Astrocyte of the spinal cord (primary cell): Measurements from ENCODE around the gene DMRT1.

Experiments
- DNase-seq: peaks from one replicate; pipeline ENCODE4 v3.0.0; 2011; ENCODE audit warnings: low read depth, low spot score
- H3K4me3 ChIP-seq: 2 replicates; pipeline ENCODE4 v1.5.1; 2011; ENCODE audit warnings: low read depth, mild to moderate bottlenecking, low read length, moderate library complexity
- CTCF ChIP-seq: IDR thresholded peaks from 2 replicates; pipeline ENCODE4 v1.5.1; 2012; ENCODE audit warnings: low read depth, mild to moderate bottlenecking, low read length, inconsistent platforms
- in situ Hi-C: cut with HindIII; loops from 2 replicates; pipeline ENCODE4 v1.10.0; 2017; ENCODE audit warnings: low sequenced_read_pairs

Gene DMRT1

GRCh38 chr9:948497-948896, 107.0 kb downstream of the DMRT1 start:
- in situ Hi-C loops: no loop called here
- no peak for DNase-seq
- no peak overlapping the region for H3K4me3 ChIP-seq
- no peak for TF ChIP-seq CTCF

- DNase-seq: no peak
- in situ Hi-C loops: no loop called here
- no peak for TF ChIP-seq CTCF
- H3K4me3 ChIP-seq: no peak overlapping the region
Observed at GRCh38 chr9:950139-950538, 108.6 kb downstream of the DMRT1 start.

- no peak overlapping the region for H3K4me3 ChIP-seq
- DNase-seq: no peak
- in situ Hi-C loops: no loop called here
- no peak for TF ChIP-seq CTCF
Observed at GRCh38 chr9:952546-952945, 111.0 kb downstream of the DMRT1 start.

GRCh38 chr9:959105-959504, 117.6 kb downstream of the DMRT1 start:
- no peak for TF ChIP-seq CTCF
- in situ Hi-C loops: no loop called here
- DNase-seq: no peak
- no peak overlapping the region for H3K4me3 ChIP-seq

- in situ Hi-C loops: no loop called here
- DNase-seq: no peak
- H3K4me3 ChIP-seq: no peak overlapping the region
- TF ChIP-seq CTCF: no peak
Observed at GRCh38 chr9:959914-960313, 118.4 kb downstream of the DMRT1 start.

- in situ Hi-C loops: no loop called here
- TF ChIP-seq CTCF: no peak
- H3K4me3 ChIP-seq: no peak overlapping the region
- DNase-seq: no peak
Observed at GRCh38 chr9:962023-962422, 120.5 kb downstream of the DMRT1 start.

GRCh38 chr9:965497-965896, 124.0 kb downstream of the DMRT1 start:
- no peak for DNase-seq
- no peak overlapping the region for H3K4me3 ChIP-seq
- in situ Hi-C loops: no loop called here
- no peak for TF ChIP-seq CTCF
